CD14-positive monocyte (primary cell): Measurements from ENCODE around the gene KRTAP12-4. TPM values are rescaled to one million over a fixed set of nuclear protein-coding genes. Genes with fewer than 3 reads are reported as not detected.

ENCODE experiments used
- DNase-seq, 3 donors: peaks; one replicate each; pipeline ENCODE4 v3.0.0-alpha.2; 2011 to 2022
- H2AFZ ChIP-seq: 2 replicates; pipeline ENCODE4 v1.6.0; 2012; ENCODE audit warnings: mild to moderate bottlenecking, low read depth, low read length, inconsistent platforms; ENCODE audit not compliant: insufficient read depth, poor library complexity, severe bottlenecking
- H3K27ac ChIP-seq, 2 donors: 1 replicate in 1 of 2; 2 replicates in 1 of 2; pipeline ENCODE4 v1.5.1; 2012 to 2013; ENCODE audit warnings: low read length in 2 of 2, control low read depth in 1 of 2, inconsistent platforms in 1 of 2, low read depth in 1 of 2, mild to moderate bottlenecking in 1 of 2
- H3K27me3 ChIP-seq, 2 donors: one replicate each; pipeline versions ENCODE4 v1.6.0 to v1.6.1; 2011 to 2013; ENCODE audit warnings: low read length in 2 of 2; ENCODE audit not compliant: control insufficient read depth in 2 of 2, insufficient read depth in 2 of 2
- H3K36me3 ChIP-seq, 2 donors: replicated peaks in 1 of 2; 1 replicate in 1 of 2; 2 replicates in 1 of 2; pipeline versions ENCODE4 v1.5.1 to v1.6.1; 2012 to 2013; ENCODE audit warnings: low read length in 2 of 2, control low read depth in 1 of 2, inconsistent platforms in 1 of 2, mild to moderate bottlenecking in 1 of 2; ENCODE audit not compliant: insufficient read depth in 2 of 2, control insufficient read depth in 1 of 2
- H3K4me1 ChIP-seq, 2 donors: 1 replicate in 1 of 2; 2 replicates in 1 of 2; pipeline versions ENCODE4 v1.5.1 to v1.6.1; 2012 to 2013; ENCODE audit warnings: low read length in 2 of 2, control low read depth in 1 of 2, inconsistent platforms in 1 of 2, mild to moderate bottlenecking in 1 of 2, moderate library complexity in 1 of 2; ENCODE audit not compliant: insufficient read depth in 2 of 2, control insufficient read depth in 1 of 2
- H3K4me2 ChIP-seq: replicated peaks from 2 replicates; pipeline ENCODE3; 2012; ENCODE audit warnings: low read length, moderate library complexity, mild to moderate bottlenecking; ENCODE audit not compliant: poor library complexity, severe bottlenecking; ENCODE audit errors: extremely low read depth
- H3K4me3 ChIP-seq, 3 experiments: fragments of 200-600 bp in 1 of 3; sonication (generic) in 1 of 3; replicated peaks in 1 of 3; 1 replicate in 2 of 3; 2 replicates in 1 of 3; pipeline ENCODE4 v1.5.1; 2011 to 2013; ENCODE audit warnings: low read length in 3 of 3, mild to moderate bottlenecking in 3 of 3, control low read depth in 2 of 3, low read depth in 2 of 3, inconsistent platforms in 1 of 3, moderate library complexity in 1 of 3
- H3K79me2 ChIP-seq: 2 replicates; pipeline ENCODE4 v1.6.0; 2012; ENCODE audit warnings: mild to moderate bottlenecking, control low read depth, inconsistent platforms, low read length, moderate library complexity; ENCODE audit not compliant: insufficient read depth
- H3K9ac ChIP-seq: 2 replicates; pipeline ENCODE4 v1.6.0; 2017; ENCODE audit warnings: low read length, mild to moderate bottlenecking; ENCODE audit not compliant: insufficient read depth, poor library complexity, severe bottlenecking
- H3K9me3 ChIP-seq, 2 donors: replicated peaks in 1 of 2; 1 replicate in 1 of 2; 2 replicates in 1 of 2; pipeline versions ENCODE4 v1.5.1 to v1.6.1; 2012 to 2013; ENCODE audit warnings: low read length in 2 of 2, control low read depth in 1 of 2; ENCODE audit not compliant: control insufficient read depth in 1 of 2, insufficient read depth in 1 of 2
- H4K20me1 ChIP-seq: 2 replicates; pipeline ENCODE4 v1.6.0; 2012; ENCODE audit warnings: mild to moderate bottlenecking, low read length, control low read depth, moderate library complexity; ENCODE audit not compliant: insufficient read depth
- H3K27ac Mint-ChIP-seq, 7 donors: one replicate each; pipeline ENCODE4 v1.8.0; 2020; ENCODE audit warnings: mild to moderate bottlenecking in 7 of 7, mixed read lengths in 7 of 7, moderate library complexity in 6 of 7, inconsistent platforms in 2 of 7
- H3K27me3 Mint-ChIP-seq, 3 donors: one replicate each; pipeline ENCODE4 v1.8.0; 2021 to 2022; ENCODE audit warnings: low read depth in 3 of 3, mild to moderate bottlenecking in 3 of 3, mixed read lengths in 3 of 3, moderate library complexity in 3 of 3, inconsistent platforms in 1 of 3
- H3K36me3 Mint-ChIP-seq, 2 donors: one replicate each; pipeline ENCODE4 v1.8.0; 2020; ENCODE audit warnings: mixed read lengths in 2 of 2, inconsistent platforms in 1 of 2, mild to moderate bottlenecking in 1 of 2
- H3K4me1 Mint-ChIP-seq: one replicate; pipeline ENCODE4 v1.8.0; 2020; ENCODE audit warnings: mild to moderate bottlenecking, mixed read lengths
- H3K4me3 Mint-ChIP-seq, 2 donors: one replicate each; pipeline ENCODE4 v1.8.0; 2020; ENCODE audit warnings: mild to moderate bottlenecking in 2 of 2, mixed read lengths in 2 of 2, moderate library complexity in 1 of 2
- H3K9me3 Mint-ChIP-seq, 7 donors: one replicate each; pipeline ENCODE4 v1.8.0; 2020 to 2022; ENCODE audit warnings: mixed read lengths in 7 of 7, mild to moderate bottlenecking in 6 of 7, moderate library complexity in 6 of 7, inconsistent platforms in 2 of 7
- WGBS: methylation state at CpG from one replicate; pipeline ENCODE4 v1.1.5; 2013; ENCODE audit warnings: missing lambda C conversion rate; ENCODE audit not compliant: insufficient coverage; 5-methylcytosine and 5-hydroxymethylcytosine counted together
- intact Hi-C, 2 donors: fragments of 100-400 bp; cut with micrococcal nuclease; formaldehyde crosslinking; loops; one replicate each; pipeline versions ENCODE4 v1.15.0 to v1.15.1; 2023
- polyA plus RNA-seq, 3 donors: library from polyadenylated mRNA; depleted of rRNA in 1 of 3; unstranded in 2 of 3; stranded (reverse) in 1 of 3; fragments of 300-500 nt in 2 of 3; fragments of >200 nt in 1 of 3; fragmentation: Illumina TruSeq in 2 of 3; gene quantifications; 1 replicate in 2 of 3; 2 replicates in 1 of 3; pipeline ENCODE4 v1.2.3, GENCODE V29; 2012 to 2021
- TF ChIP-seq, protein P1 (sequence below): fragments of 200-600 bp; IDR thresholded peaks from one replicate; pipeline ENCODE4 v1.8.0; 2022; ENCODE audit warnings: antibody characterized with exemption, mild to moderate bottlenecking

The KRTAP12-4 gene
- polyA plus RNA-seq, 3 donors, result not detected

DNA sequence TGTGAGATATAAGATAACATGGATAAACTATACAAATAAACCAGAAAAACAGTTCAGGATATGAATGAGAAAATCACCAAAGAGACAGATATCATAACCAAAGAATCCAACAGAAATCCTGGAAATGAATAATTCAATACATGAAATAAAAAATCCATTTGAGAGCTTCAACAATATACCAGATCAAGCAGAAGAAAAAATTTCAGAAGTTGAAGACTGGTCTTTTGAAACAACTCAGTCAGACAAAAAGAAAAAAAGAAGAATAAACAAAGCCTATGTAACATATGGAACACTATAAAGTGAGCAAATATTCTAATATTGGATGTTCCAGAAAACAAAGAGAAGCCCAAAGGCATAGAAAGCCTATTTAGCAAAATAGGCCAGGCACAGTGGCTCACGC, 17.5 kb upstream of the KRTAP12-4 start:
- no peaks in the 10 kb centered on the region for H3K79me2 ChIP-seq
- DNase-seq, result no peak
- no peak overlapping the region for H3K4me3 Mint-ChIP-seq
- H3K36me3 ChIP-seq, result no peaks in the 10 kb centered on the region
- H4K20me1 ChIP-seq, result no peaks in the 10 kb centered on the region
- H3K27me3 ChIP-seq, result no peaks in the 10 kb centered on the region
- H3K36me3 Mint-ChIP-seq, result no peaks in the 10 kb centered on the region
- H3K4me1 Mint-ChIP-seq, result no peaks in the 10 kb centered on the region
- H3K27ac ChIP-seq, result no peak overlapping the region
- intact Hi-C loops, result no loop called here
- H3K4me2 ChIP-seq, result no peak overlapping the region
- TF ChIP-seq, protein P1, sequence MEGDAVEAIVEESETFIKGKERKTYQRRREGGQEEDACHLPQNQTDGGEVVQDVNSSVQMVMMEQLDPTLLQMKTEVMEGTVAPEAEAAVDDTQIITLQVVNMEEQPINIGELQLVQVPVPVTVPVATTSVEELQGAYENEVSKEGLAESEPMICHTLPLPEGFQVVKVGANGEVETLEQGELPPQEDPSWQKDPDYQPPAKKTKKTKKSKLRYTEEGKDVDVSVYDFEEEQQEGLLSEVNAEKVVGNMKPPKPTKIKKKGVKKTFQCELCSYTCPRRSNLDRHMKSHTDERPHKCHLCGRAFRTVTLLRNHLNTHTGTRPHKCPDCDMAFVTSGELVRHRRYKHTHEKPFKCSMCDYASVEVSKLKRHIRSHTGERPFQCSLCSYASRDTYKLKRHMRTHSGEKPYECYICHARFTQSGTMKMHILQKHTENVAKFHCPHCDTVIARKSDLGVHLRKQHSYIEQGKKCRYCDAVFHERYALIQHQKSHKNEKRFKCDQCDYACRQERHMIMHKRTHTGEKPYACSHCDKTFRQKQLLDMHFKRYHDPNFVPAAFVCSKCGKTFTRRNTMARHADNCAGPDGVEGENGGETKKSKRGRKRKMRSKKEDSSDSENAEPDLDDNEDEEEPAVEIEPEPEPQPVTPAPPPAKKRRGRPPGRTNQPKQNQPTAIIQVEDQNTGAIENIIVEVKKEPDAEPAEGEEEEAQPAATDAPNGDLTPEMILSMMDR, result no peak
- no peak overlapping the region for H2AFZ ChIP-seq
- peaks cover 6 to 10% (median 9%) of the 10 kb centered on the region in 3 donors for H3K27me3 Mint-ChIP-seq
- peaks cover 28 to 33% of the 10 kb centered on the region in 2 donors for H3K9me3 ChIP-seq
- no peak overlapping the region for H3K4me3 ChIP-seq
- H3K9me3 Mint-ChIP-seq, result peaks cover 19 to 46% (median 38%) of the 10 kb centered on the region in 7 donors
- H3K4me1 ChIP-seq, result no peaks in the 10 kb centered on the region
- no peak overlapping the region for H3K27ac Mint-ChIP-seq
- WGBS, result no CpG with 5 or more reads among the region's 1 CpG
- no peak overlapping the region for H3K9ac ChIP-seq

DNA sequence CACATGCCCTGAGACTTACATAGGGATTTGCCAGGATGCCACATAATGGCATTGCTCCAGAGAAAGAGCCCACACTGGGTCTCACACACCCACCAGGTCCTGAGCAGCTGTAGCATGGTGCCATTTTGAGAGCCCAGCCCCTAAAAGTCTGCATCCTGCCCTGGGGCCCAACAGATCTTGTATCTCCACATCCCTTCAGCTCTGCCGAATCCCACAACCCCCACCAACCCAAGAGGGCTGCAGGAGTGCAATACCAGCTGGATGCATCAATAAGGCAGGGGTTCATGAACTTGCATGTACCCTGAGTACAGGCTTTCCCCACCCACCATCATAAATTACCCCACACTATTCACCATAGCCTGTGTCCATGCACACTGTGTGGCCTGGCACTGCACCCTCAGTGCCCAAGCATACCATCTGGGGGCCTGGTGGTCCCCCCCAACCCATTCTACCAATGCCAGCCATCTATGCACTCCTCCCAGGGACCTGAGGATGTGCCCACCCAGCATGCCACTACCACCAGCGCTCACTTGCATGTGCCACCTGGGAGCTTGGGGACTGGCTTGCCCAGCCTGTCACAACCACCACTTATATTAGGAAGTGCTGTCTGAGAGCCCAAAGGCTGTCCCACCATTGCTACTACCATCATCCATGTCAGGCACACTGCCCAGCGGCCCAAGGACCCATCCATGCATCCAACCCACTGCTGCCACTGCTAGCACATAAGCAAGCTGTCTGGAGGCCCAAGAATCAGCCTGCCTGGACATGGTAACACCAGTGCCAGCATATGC, 16.4 kb upstream of the KRTAP12-4 start:
- intact Hi-C loops, result no loop called here
- Histone ChIP-seq H3K4me3 (no peak overlapping the region), H3K9ac (no peak overlapping the region), H3K9me3 (peaks cover 28 to 33% of the 10 kb centered on the region in 2 donors), H3K4me1 (no peaks in the 10 kb centered on the region), H3K4me2 (no peak overlapping the region), H3K79me2 (no peaks in the 10 kb centered on the region), H3K36me3 (no peaks in the 10 kb centered on the region), H4K20me1 (no peaks in the 10 kb centered on the region), H2AFZ (no peak overlapping the region), H3K27ac (no peak overlapping the region), H3K27me3 (no peaks in the 10 kb centered on the region)
- H3K4me3 Mint-ChIP-seq, result no peak overlapping the region
- DNase-seq, result no peak
- no peaks in the 10 kb centered on the region for H3K36me3 Mint-ChIP-seq
- no peaks in the 10 kb centered on the region for H3K4me1 Mint-ChIP-seq
- WGBS, result 74% methylated on average over 2 of the region's 3 CpGs
- peaks cover 8 to 14% (median 9%) of the 10 kb centered on the region in 3 donors for H3K27me3 Mint-ChIP-seq
- TF ChIP-seq, protein P1, result no peak
- H3K9me3 Mint-ChIP-seq, result peaks cover 25 to 51% (median 44%) of the 10 kb centered on the region in 7 donors
- H3K27ac Mint-ChIP-seq, result no peak overlapping the region
